Measurements from ENCODE around the gene TTLL8.

The TTLL8 gene

DNA sequence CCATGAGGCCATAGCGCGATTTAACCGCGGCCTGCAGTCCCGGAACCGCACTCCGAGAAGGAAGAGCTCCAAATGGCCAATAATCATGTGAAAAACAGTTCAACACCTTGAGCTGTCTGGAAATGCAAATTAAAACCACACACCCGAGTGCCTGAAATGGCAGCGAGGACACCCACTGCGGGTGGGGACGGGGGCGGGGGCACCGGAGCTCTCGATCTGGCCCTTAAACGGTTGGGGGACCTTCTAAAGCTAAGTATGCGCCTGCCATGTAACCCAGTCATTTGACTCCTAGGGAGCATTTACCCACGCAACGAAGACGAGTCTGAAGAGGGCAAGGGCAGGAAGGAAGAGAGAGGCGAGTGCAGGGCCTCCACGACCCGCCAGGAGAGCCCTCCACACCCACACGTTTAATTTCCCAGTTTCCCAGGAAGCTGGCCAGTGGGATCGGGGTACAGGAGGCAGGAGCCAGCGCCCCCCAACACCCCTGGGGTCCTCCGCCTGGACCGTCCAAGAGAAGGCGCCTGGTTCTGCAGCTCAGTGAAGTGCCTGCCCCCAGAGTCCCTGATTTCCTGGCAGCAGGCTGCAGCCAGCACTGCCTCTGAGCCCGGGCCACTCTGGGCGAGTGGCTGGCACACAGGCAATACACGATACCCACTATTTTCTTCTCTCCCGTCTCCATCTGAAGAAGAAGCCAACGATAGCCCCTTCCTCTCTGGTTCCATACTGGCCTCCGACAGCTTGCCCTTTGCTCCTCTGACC is 1.7 kb downstream of the TTLL8 start:
- TF ChIP-seq, protein P1, sequence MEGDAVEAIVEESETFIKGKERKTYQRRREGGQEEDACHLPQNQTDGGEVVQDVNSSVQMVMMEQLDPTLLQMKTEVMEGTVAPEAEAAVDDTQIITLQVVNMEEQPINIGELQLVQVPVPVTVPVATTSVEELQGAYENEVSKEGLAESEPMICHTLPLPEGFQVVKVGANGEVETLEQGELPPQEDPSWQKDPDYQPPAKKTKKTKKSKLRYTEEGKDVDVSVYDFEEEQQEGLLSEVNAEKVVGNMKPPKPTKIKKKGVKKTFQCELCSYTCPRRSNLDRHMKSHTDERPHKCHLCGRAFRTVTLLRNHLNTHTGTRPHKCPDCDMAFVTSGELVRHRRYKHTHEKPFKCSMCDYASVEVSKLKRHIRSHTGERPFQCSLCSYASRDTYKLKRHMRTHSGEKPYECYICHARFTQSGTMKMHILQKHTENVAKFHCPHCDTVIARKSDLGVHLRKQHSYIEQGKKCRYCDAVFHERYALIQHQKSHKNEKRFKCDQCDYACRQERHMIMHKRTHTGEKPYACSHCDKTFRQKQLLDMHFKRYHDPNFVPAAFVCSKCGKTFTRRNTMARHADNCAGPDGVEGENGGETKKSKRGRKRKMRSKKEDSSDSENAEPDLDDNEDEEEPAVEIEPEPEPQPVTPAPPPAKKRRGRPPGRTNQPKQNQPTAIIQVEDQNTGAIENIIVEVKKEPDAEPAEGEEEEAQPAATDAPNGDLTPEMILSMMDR (IDR thresholded peaks at IDR 0.05; ENCODE audit: low read depth, low read length, missing control alignments): no peak
- no peak overlapping the region for H3K4me3 ChIP-seq (ENCODE audit: low read depth, low read length)
- DNase-seq (ENCODE audit: low read depth): peak; percentile 5

DNA sequence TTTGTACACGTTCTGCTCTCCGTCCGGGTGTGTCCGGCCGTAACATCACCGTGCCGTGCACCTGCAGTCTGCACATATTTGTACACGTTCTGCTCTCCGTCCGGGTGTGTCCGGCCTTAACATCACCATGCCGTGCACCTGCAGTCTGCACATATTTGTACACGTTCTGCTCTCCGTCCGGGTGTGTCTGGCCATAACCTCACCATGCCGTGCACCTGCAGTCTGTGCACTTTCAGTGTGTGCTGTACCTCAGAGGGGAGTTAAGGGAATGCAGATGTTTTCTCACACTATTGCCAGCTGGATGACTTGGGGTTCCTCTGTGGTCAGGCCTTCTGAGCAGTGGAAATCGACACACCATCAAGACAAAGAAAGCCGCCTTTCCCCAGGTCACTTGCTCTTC is 4.2 kb downstream of the TTLL8 start:
- TF ChIP-seq, protein P1 (IDR thresholded peaks at IDR 0.05; ENCODE audit: low read depth, low read length, missing control alignments): no peak
- DNase-seq (ENCODE audit: low read depth): no peak
- no peak overlapping the region for H3K4me3 ChIP-seq (ENCODE audit: low read depth, low read length)

DNA sequence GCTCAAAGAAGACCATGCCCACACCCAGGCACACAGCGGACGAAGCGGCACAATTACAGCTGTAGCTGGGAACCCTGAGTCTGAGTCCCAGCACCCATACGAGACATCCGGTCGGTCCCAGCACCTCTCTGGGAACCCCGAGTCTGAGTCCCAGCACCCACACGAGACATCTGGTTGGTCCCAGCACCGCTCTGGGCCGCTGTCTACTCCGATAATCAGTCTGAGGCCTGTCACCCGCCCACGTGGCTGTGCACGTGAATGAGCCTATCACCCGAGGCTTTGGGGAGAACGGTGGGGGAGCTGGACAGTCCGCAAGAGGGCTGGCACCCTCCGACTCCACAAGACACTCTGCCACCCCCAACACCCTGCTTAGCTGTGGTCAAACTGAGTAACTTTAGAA is 6.2 kb downstream of the TTLL8 start:
- TF ChIP-seq, protein P1 (IDR thresholded peaks at IDR 0.05; ENCODE audit: low read depth, low read length, missing control alignments): no peak
- DNase-seq (ENCODE audit: low read depth): no peak
- no peak overlapping the region for H3K4me3 ChIP-seq (ENCODE audit: low read depth, low read length)

DNA sequence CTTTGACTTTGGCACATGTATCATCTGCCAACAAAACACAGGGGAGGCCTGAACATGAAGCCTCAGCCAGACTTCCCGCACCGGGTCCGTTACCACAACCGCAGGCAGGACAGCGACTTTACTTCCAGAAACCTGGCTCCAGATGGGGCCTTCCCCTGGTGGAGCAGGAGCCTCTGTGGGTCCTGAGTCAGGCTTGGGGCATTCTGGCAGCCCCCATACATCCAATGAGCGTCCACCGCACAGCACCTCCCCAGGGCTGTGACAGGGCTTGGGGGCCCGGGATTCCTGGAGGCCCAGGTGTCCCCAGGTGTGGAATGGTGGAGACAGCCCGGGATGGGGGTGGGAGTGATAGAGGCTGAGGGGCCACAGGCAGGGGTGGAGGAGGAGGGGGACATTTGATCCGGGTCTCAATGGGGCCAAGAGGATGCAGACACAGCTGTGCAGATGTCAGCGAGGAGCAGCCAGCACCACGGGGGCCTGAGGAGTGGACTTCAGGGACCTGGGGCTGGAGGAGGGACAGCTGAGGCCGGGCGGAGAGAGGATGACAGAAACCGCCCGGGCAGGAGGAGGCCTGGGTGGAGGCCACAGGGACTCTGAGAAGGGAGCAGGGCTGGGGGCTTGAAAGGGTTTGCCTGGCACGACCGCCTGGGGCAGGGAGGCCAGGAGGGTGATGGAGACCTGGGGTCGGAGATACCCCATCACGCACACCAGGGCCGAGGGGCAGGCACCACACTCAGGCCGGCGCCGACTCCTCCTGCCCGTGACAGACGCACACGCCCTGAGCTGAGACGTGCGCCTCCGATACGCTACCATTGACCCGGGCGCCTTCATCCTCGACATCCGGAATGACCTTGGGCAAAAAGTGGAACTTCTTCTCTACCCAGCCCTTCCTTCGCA is 8.6 kb downstream of the TTLL8 start:
- TF ChIP-seq, protein P1 (IDR thresholded peaks at IDR 0.05; ENCODE audit: low read depth, low read length, missing control alignments): no peak

DNA sequence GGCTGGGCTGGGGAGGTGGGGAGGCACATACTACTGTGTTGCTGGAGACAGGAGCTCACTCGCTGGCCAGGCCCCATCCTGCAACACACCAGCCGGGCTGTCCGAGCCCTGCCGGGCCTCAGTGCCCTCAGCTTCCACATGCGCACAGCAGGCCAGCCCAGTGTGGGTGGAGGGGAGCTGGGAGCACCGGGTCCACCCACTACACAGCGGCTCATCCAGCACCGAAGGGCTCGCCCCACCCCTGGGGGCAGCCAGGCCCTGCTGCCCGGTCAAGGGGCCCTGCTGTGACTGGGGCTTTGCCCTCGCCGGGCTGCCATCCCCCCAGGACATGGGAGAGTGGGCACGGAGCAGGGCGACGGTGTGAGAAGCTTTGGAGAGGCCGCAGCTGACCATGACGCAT is 9.3 kb downstream of the TTLL8 start:
- DNase-seq (ENCODE audit: low read depth): no peak
- TF ChIP-seq, protein P1 (IDR thresholded peaks at IDR 0.05; ENCODE audit: low read depth, low read length, missing control alignments): no peak
- no peak overlapping the region for H3K4me3 ChIP-seq (ENCODE audit: low read depth, low read length)

More for the DNA sequence above, 8.6 kb downstream of the TTLL8 start:
- no peak for DNase-seq (ENCODE audit: low read depth)
- H3K4me3 ChIP-seq (ENCODE audit: low read depth, low read length): no peak overlapping the region

DNA sequence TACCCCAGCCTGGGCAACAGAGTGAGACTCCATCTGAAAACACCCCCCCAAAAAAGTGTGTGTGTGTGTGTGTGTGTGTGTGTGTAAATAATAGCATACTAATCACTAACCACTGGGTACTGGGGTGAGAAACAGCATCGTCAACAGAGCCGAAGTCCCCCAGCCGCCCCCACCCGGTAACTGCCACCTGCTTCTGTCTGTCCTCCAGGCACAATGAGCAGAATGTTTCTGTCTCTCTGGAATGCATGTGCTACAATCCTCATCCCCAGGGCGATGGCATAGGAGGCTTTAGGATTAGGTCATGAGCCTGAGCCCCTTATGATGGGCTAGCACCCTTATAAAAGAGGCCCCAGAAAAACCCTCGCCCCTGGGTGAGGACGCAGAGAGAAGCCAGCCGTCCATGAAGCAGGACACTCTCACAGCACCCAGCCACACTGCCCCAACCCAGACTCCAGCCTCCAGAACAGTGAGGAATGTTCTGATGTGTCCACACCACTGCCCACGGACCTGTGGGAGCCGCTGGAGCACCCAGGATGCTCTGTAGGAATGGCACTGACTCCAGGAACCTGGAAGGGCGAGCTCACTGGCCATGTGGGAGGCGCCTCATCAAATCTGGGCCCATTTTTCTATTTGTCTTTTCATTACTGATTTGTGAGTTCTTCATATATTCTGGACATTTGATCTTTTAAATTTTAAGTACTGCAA is 9.9 kb downstream of the TTLL8 start:
- TF ChIP-seq, protein P1 (IDR thresholded peaks at IDR 0.05; ENCODE audit: low read depth, low read length, missing control alignments): no peak
- no peak overlapping the region for H3K4me3 ChIP-seq (ENCODE audit: low read depth, low read length)
- DNase-seq (ENCODE audit: low read depth): no peak
